CD14-positive monocyte (primary cell): Measurements from ENCODE around the gene LEF1. TPM values are rescaled to one million over a fixed set of nuclear protein-coding genes. Genes with fewer than 3 reads are reported as not detected.

Experiments
- DNase-seq, 3 donors: peaks; one replicate each; pipeline ENCODE4 v3.0.0-alpha.2; 2011 to 2022
- H2AFZ ChIP-seq: 2 replicates; pipeline ENCODE4 v1.6.0; 2012; ENCODE audit warnings: mild to moderate bottlenecking, low read depth, low read length, inconsistent platforms; ENCODE audit not compliant: insufficient read depth, poor library complexity, severe bottlenecking
- H3K27ac ChIP-seq, 2 donors: 1 replicate in 1 of 2; 2 replicates in 1 of 2; pipeline ENCODE4 v1.5.1; 2012 to 2013; ENCODE audit warnings: low read length in 2 of 2, control low read depth in 1 of 2, inconsistent platforms in 1 of 2, low read depth in 1 of 2, mild to moderate bottlenecking in 1 of 2
- H3K27me3 ChIP-seq, 2 donors: one replicate each; pipeline versions ENCODE4 v1.6.0 to v1.6.1; 2011 to 2013; ENCODE audit warnings: low read length in 2 of 2; ENCODE audit not compliant: control insufficient read depth in 2 of 2, insufficient read depth in 2 of 2
- H3K36me3 ChIP-seq, 2 donors: replicated peaks in 1 of 2; 1 replicate in 1 of 2; 2 replicates in 1 of 2; pipeline versions ENCODE4 v1.5.1 to v1.6.1; 2012 to 2013; ENCODE audit warnings: low read length in 2 of 2, control low read depth in 1 of 2, inconsistent platforms in 1 of 2, mild to moderate bottlenecking in 1 of 2; ENCODE audit not compliant: insufficient read depth in 2 of 2, control insufficient read depth in 1 of 2
- H3K4me1 ChIP-seq, 2 donors: 1 replicate in 1 of 2; 2 replicates in 1 of 2; pipeline versions ENCODE4 v1.5.1 to v1.6.1; 2012 to 2013; ENCODE audit warnings: low read length in 2 of 2, control low read depth in 1 of 2, inconsistent platforms in 1 of 2, mild to moderate bottlenecking in 1 of 2, moderate library complexity in 1 of 2; ENCODE audit not compliant: insufficient read depth in 2 of 2, control insufficient read depth in 1 of 2
- H3K4me2 ChIP-seq: replicated peaks from 2 replicates; pipeline ENCODE3; 2012; ENCODE audit warnings: low read length, moderate library complexity, mild to moderate bottlenecking; ENCODE audit not compliant: poor library complexity, severe bottlenecking; ENCODE audit errors: extremely low read depth
- H3K4me3 ChIP-seq, 3 experiments: fragments of 200-600 bp in 1 of 3; sonication (generic) in 1 of 3; replicated peaks in 1 of 3; 1 replicate in 2 of 3; 2 replicates in 1 of 3; pipeline ENCODE4 v1.5.1; 2011 to 2013; ENCODE audit warnings: low read length in 3 of 3, mild to moderate bottlenecking in 3 of 3, control low read depth in 2 of 3, low read depth in 2 of 3, inconsistent platforms in 1 of 3, moderate library complexity in 1 of 3
- H3K79me2 ChIP-seq: 2 replicates; pipeline ENCODE4 v1.6.0; 2012; ENCODE audit warnings: mild to moderate bottlenecking, control low read depth, inconsistent platforms, low read length, moderate library complexity; ENCODE audit not compliant: insufficient read depth
- H3K9ac ChIP-seq: 2 replicates; pipeline ENCODE4 v1.6.0; 2017; ENCODE audit warnings: low read length, mild to moderate bottlenecking; ENCODE audit not compliant: insufficient read depth, poor library complexity, severe bottlenecking
- H3K9me3 ChIP-seq, 2 donors: replicated peaks in 1 of 2; 1 replicate in 1 of 2; 2 replicates in 1 of 2; pipeline versions ENCODE4 v1.5.1 to v1.6.1; 2012 to 2013; ENCODE audit warnings: low read length in 2 of 2, control low read depth in 1 of 2; ENCODE audit not compliant: control insufficient read depth in 1 of 2, insufficient read depth in 1 of 2
- H4K20me1 ChIP-seq: 2 replicates; pipeline ENCODE4 v1.6.0; 2012; ENCODE audit warnings: mild to moderate bottlenecking, low read length, control low read depth, moderate library complexity; ENCODE audit not compliant: insufficient read depth
- H3K27ac Mint-ChIP-seq, 7 donors: one replicate each; pipeline ENCODE4 v1.8.0; 2020; ENCODE audit warnings: mild to moderate bottlenecking in 7 of 7, mixed read lengths in 7 of 7, moderate library complexity in 6 of 7, inconsistent platforms in 2 of 7
- H3K27me3 Mint-ChIP-seq, 3 donors: one replicate each; pipeline ENCODE4 v1.8.0; 2021 to 2022; ENCODE audit warnings: low read depth in 3 of 3, mild to moderate bottlenecking in 3 of 3, mixed read lengths in 3 of 3, moderate library complexity in 3 of 3, inconsistent platforms in 1 of 3
- H3K36me3 Mint-ChIP-seq, 2 donors: one replicate each; pipeline ENCODE4 v1.8.0; 2020; ENCODE audit warnings: mixed read lengths in 2 of 2, inconsistent platforms in 1 of 2, mild to moderate bottlenecking in 1 of 2
- H3K4me1 Mint-ChIP-seq: one replicate; pipeline ENCODE4 v1.8.0; 2020; ENCODE audit warnings: mild to moderate bottlenecking, mixed read lengths
- H3K4me3 Mint-ChIP-seq, 2 donors: one replicate each; pipeline ENCODE4 v1.8.0; 2020; ENCODE audit warnings: mild to moderate bottlenecking in 2 of 2, mixed read lengths in 2 of 2, moderate library complexity in 1 of 2
- H3K9me3 Mint-ChIP-seq, 7 donors: one replicate each; pipeline ENCODE4 v1.8.0; 2020 to 2022; ENCODE audit warnings: mixed read lengths in 7 of 7, mild to moderate bottlenecking in 6 of 7, moderate library complexity in 6 of 7, inconsistent platforms in 2 of 7
- WGBS: methylation state at CpG from one replicate; pipeline ENCODE4 v1.1.5; 2013; ENCODE audit warnings: missing lambda C conversion rate; ENCODE audit not compliant: insufficient coverage; 5-methylcytosine and 5-hydroxymethylcytosine counted together
- intact Hi-C, 2 donors: fragments of 100-400 bp; cut with micrococcal nuclease; formaldehyde crosslinking; loops; one replicate each; pipeline versions ENCODE4 v1.15.0 to v1.15.1; 2023
- polyA plus RNA-seq, 3 donors: library from polyadenylated mRNA; depleted of rRNA in 1 of 3; unstranded in 2 of 3; stranded (reverse) in 1 of 3; fragments of 300-500 nt in 2 of 3; fragments of >200 nt in 1 of 3; fragmentation: Illumina TruSeq in 2 of 3; gene quantifications; 1 replicate in 2 of 3; 2 replicates in 1 of 3; pipeline ENCODE4 v1.2.3, GENCODE V29; 2012 to 2021
- TF ChIP-seq, protein P1 (sequence below): fragments of 200-600 bp; IDR thresholded peaks from one replicate; pipeline ENCODE4 v1.8.0; 2022; ENCODE audit warnings: antibody characterized with exemption, mild to moderate bottlenecking

LEF1 gene
- polyA plus RNA-seq, 3 donors = 0.29 to 1.3 (median 0.61) TPM

DNA sequence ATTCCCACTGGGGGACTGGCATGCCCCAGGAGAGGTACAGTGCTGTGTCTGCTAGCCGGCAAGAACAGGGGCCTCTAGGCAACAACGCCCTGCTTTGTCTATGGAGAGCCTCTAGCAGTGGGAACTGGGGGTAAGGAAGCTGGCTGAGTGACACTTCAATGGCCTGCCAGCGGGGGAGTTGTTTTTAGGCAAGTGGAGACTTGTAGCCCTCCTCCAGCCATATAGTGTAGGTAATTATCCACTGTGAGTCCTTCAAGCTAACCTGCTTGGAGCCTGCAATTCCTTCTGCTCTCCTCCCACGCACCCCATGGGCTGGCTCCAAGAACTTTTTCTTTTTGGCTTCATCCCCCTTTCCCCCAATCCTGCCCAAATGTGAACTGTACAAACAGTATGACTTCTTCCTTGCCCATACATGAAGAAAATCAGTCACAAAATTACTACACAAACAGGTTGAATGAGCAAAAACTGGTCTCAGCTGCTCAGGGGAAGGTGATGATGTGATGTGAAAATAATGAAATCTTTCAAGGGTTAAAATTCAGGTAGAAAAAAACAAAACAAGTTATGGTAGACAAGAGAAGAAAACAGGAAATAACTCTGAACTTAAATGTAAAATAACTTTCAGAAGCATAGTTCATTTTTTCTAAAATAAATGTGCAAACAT, 33.1 kb downstream of the LEF1 start:
- 91% methylated on average over 3 of the region's 4 CpGs for WGBS
- H3K36me3 Mint-ChIP-seq = no peaks in the 10 kb centered on the region
- no peak overlapping the region for H3K27ac Mint-ChIP-seq
- Histone ChIP-seq H3K9ac (no peak overlapping the region), H3K27me3 (no peaks in the 10 kb centered on the region), H3K27ac (no peak overlapping the region), H2AFZ (no peak overlapping the region), H4K20me1 (no peaks in the 10 kb centered on the region), H3K4me2 (no peak overlapping the region), H3K36me3 (no peaks in the 10 kb centered on the region), H3K4me3 (no peak overlapping the region), H3K9me3 (no peaks in the 10 kb centered on the region), H3K79me2 (no peaks in the 10 kb centered on the region), H3K4me1 (no peaks in the 10 kb centered on the region)
- peaks cover 0 to 3% (median 0%) of the 10 kb centered on the region in 7 donors for H3K9me3 Mint-ChIP-seq
- no peak overlapping the region for H3K4me3 Mint-ChIP-seq
- intact Hi-C loops = no loop called here
- DNase-seq = no peak
- H3K4me1 Mint-ChIP-seq = no peaks in the 10 kb centered on the region
- peaks cover 0 to 3% (median 0%) of the 10 kb centered on the region in 3 donors for H3K27me3 Mint-ChIP-seq
- TF ChIP-seq, protein P1, sequence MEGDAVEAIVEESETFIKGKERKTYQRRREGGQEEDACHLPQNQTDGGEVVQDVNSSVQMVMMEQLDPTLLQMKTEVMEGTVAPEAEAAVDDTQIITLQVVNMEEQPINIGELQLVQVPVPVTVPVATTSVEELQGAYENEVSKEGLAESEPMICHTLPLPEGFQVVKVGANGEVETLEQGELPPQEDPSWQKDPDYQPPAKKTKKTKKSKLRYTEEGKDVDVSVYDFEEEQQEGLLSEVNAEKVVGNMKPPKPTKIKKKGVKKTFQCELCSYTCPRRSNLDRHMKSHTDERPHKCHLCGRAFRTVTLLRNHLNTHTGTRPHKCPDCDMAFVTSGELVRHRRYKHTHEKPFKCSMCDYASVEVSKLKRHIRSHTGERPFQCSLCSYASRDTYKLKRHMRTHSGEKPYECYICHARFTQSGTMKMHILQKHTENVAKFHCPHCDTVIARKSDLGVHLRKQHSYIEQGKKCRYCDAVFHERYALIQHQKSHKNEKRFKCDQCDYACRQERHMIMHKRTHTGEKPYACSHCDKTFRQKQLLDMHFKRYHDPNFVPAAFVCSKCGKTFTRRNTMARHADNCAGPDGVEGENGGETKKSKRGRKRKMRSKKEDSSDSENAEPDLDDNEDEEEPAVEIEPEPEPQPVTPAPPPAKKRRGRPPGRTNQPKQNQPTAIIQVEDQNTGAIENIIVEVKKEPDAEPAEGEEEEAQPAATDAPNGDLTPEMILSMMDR = no peak

DNA sequence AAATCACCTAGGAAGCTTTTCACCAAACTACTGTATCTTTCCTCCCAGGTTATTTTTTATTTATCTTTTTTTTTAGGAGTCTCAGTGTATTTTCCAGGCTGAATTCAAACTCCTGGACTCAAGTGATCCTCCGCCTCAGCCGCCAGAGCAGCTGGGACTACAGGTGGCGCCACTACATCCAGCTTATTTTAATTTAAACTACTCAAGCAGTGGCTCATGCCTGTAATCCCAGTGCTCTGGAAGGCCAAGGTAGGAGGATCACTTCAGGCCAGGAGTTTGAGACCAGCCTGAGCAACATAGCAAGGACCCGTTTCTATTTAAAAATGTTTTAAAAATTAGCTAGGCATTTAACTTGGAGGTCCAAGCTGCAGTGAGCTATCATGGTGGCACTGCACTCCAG, 37.8 kb downstream of the LEF1 start:
- Mint-ChIP-seq H3K27ac (no peak overlapping the region), H3K4me1 (no peaks in the 10 kb centered on the region), H3K4me3 (no peak overlapping the region), H3K9me3 (peaks cover 0 to 3% (median 0%) of the 10 kb centered on the region in 7 donors), H3K36me3 (no peaks in the 10 kb centered on the region), H3K27me3 (peaks cover 0 to 1% (median 0%) of the 10 kb centered on the region in 3 donors)
- H3K4me3 ChIP-seq = no peak overlapping the region
- no peak for DNase-seq
- no peak overlapping the region for H3K27ac ChIP-seq
- H3K36me3 ChIP-seq = no peaks in the 10 kb centered on the region
- intact Hi-C loops = no loop called here
- H3K27me3 ChIP-seq = no peaks in the 10 kb centered on the region
- TF ChIP-seq, protein P1 = no peak
- 100% methylated on average over 2 of the region's 4 CpGs for WGBS
- no peaks in the 10 kb centered on the region for H3K79me2 ChIP-seq
- H3K4me1 ChIP-seq = no peaks in the 10 kb centered on the region
- H2AFZ ChIP-seq = no peak overlapping the region
- H3K4me2 ChIP-seq = no peak overlapping the region
- H3K9me3 ChIP-seq = no peaks in the 10 kb centered on the region
- H4K20me1 ChIP-seq = no peaks in the 10 kb centered on the region
- H3K9ac ChIP-seq = no peak overlapping the region
